GM21576 (cell line): ENCODE data around the gene NCOA7.
"Not testable (repeated sequence)": the region's sequence is repeated elsewhere in the genome, so short reads cannot be mapped to it uniquely, and the experiment has no call there.

Experiments used
- ATAC-seq: cut with Tn5 transposase; IDR thresholded peaks from one replicate; pipeline ENCODE4 v1.9.1; 2021; ENCODE audit warnings: mild to moderate bottlenecking, moderate library complexity; ENCODE audit not compliant: unreplicated experiment

Gene NCOA7

GRCh38 chr6:125943528-125944433 is 153.0 kb downstream of the NCOA7 start:
- ATAC-seq = no peak

DNA sequence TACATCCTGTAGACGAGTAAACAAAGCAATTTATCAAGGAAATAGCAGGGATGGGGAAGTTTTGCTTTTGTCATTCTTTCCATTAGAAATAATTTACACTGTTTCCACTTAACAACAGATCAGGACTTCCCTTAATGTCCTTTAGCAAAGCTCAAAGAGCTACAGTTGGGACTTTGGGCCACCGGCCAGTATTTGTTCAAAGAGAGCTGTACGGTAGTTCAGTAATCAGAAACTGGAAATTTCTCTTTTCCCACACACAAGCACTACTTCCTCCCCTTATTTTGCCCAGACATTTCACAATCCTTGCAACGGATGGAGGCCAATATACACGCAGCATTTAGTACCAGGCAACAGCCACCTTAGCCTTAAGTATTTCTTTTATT is 153.7 kb downstream of the NCOA7 start:
- no peak for ATAC-seq

DNA sequence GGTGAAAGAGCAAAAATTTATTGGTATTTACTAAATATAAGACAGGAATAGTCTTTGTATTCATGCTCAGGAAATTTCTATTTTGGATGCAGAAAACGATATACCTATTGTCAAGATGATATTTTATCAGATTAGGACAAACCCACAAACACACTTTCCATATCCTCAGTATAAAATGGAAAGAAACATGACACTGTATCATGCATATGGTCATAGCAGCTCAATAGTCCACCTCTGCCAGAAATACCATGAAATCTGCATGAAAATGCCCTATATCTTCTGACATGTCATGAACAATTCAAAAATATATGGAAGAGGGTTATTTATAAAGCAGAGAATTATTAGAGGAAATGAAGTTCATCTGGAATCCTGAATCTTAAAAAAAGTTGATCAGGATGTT is 154.1 kb downstream of the NCOA7 start:
- ATAC-seq = no peak

DNA sequence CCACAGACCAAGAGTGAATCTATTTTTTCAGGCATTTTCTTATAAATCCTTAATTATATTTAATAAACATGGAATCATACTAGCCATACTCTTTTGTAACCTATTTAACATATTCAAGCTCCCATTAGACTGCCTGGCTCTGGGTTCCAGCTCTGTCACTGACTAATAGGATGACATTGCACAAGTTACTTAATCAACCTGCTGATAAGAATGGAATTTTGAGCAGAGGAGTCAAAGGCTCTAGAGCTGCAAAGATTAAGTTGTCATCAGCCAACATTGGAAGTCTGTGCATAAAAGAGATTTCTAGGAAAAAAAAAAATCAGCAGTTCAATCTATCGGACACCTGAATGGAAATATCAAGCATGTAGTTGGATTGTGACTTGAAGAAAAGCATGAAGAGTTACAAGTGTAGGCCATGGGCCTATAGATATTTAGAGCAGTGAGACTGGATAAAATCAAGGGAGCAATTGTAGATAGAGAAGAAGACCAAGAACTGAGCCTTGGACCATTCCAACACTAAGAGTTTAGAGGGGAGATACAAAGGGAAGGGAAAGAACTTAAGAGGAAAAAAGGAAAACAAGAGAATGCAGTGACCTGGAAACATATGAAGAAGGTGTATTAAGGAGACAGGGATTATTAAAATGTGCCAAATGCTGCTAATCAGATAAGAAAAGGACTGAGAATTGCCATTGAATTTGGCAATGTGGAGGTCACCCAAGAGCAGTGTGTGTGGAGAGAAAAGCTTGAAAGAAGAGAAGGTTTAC is 154.8 kb downstream of the NCOA7 start:
- no peak for ATAC-seq

GRCh38 chr6:125947615-125948014 is 156.9 kb downstream of the NCOA7 start:
- ATAC-seq = no peak

- ATAC-seq = no peak
Measured at GRCh38 chr6:125948455-125948854, 157.7 kb downstream of the NCOA7 start.

DNA sequence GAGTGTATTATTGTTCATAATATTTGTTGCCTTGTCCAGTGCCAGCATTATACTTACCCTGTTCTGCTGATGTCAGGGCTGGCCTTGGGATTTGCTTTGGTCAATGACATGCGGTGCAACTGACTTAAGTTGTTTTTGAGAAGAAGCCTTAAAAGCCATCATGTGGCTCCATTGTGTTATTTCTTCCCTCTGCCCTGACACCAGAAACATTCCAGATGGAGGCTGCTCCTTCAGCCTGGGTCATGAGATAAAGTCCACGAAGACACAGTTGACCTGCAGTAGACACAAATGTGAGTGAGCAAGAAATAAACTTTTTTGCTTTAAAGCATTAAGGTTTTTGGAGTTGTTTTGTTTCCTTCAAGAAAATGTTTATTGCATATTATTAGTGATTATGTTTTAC is 158.3 kb downstream of the NCOA7 start:
- no peak for ATAC-seq

GRCh38 chr6:125950293-125950692 is 159.5 kb downstream of the NCOA7 start:
- no peak for ATAC-seq

GRCh38 chr6:125950716-125951115 is 160.0 kb downstream of the NCOA7 start:
- ATAC-seq = not testable (repeated sequence)

DNA sequence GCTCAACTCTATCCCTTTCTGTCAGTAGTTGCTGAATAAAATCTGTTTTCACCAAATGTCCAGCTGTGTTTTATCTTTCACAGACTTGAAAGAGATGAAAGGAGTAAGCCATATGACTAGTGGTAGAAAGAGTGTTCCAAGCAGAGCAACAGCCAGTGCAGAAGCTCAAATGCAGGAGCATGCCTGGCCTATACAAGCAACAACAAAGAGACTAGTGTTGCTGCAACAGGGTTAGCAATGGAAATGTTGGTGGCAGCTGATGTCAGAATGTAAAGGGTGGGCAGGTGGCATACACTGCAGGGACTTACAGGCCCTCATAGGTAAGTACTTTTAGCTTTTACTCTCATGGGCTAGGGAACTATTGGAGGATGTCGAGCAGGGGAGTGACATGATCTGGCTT is 160.6 kb downstream of the NCOA7 start:
- ATAC-seq = no peak

DNA sequence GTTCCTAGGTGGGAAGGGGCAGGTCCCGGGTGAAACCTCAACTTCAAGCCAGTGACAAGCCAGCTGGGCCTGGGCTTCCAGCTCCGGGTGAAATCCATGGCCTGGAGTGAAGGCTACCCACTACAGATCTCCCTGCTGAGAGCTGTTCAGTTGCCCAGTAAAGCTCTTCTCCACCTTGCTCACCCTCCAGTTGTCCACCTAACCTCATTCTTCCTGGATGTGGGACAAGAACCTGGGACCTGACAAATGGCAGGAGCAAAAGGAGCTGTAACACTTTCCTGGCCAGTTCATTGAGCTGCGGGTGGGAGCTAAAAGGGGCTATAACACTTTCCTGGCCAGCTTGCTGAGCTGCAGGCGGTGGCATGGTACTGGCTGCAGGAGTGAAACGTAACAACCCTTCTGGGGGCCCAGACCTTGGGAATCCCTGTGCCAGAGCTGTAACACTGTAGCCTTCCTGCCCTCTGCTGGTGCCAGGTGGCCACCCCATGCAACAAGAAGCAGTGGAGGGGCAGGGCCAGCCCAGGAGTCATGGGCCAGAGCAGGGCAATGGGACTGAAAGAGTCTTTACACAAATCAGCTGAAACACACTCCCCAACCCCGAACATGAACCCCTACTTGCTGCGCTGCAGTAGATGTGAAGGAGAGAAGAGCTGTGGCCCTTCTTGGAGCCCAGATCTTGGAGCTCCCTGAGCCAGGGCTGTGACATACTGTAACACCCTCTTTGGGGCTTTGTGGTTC is 162.2 kb downstream of the NCOA7 start:
- no peak for ATAC-seq

DNA sequence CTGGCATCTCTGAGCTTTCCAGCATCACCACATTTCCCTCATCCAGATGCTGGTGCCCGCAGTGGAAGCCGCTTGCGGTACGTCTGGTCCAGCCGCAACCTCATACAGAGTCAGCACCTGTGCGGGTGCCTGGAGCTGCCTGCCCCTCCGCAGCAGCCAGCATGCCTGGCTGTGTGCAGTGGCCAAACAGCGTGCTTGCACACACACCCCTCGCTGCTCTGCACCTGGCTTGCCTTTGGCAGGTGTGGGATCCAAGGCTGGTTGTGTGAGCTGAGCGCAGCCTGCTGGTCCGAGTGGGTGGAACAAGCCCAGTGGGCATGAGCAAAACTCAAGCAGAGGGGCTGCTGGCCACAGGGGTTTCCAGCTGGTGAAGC is 162.7 kb downstream of the NCOA7 start:
- ATAC-seq = no peak

DNA sequence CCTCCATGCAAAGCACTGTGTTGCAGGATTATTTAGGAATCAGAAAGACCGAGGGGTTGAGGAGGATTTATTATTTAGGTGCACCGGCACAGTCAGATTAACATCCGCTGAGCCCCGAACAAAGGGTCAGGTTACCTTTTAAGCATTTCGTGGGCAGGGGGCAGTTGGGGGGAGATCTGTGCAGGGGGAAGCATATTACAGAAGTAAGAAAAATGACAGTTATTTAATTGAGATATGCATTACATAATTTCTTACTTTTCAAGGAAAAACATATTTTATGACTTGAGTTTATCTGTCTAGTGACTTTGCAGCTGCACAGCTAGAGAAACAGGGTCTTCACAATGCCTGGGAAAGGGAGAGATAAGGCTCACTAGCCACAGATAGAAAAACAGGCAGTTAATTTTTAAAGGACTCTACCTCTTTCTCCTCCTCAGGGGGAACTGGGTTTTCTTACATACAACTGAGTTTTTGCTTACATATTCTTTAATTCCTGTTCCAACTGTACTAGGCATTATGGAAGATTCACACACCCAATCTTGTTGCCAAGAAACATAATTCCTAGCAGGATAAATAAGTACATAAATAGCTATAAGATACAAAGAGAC is 164.1 kb downstream of the NCOA7 start:
- ATAC-seq = no peak

DNA sequence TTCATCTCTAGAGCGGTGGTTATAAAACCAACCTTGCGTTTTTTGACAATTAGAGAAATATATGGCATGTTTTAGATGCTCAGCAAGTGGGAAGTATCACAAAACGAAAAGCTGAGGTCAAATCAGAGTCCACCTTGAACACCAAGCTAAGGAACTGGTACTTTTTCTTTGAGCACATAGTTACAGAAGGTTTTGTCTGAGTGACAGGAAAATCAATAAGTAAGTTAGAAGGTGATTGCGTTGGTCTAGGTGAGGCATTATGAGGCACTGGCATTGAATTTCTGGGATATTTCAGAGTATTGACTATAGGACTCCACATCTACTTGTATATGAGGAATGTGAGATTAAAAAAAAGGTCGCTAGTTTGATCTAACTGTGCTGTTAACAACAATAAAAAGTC is 165.2 kb downstream of the NCOA7 start:
- no peak for ATAC-seq

- peak; percentile 92 for ATAC-seq
Measured at GRCh38 chr6:125956506-125957390, 166.0 kb downstream of the NCOA7 start, which contains the start of gene HINT3. HINT3 (plus strand) TSS chr6:125956770; CDS start chr6:125956978, 208 bp downstream.

GRCh38 chr6:125957391-125957693 is 166.6 kb downstream of the NCOA7 start:
- ATAC-seq = no peak

- ATAC-seq = no peak
Measured at GRCh38 chr6:125957845-125958244, 167.1 kb downstream of the NCOA7 start.

DNA sequence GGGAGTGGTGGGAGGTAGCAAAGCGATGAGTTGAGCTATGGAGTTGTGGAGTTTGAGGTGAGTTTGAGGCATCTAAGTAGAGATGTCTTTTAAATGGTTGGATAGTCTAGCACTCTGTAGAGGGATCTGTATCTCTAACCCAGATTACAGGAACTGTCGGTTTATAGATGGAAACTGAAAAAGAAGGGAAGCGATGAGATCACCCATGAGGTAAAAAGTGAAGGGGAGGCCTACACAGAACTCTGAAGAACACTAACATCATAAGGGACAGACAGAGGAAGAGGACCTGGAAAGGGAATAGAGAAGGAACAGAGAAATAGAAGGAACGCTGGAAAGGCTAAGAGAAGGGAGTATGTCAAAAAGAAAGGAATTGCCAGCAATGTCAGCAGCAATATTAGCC is 168.3 kb downstream of the NCOA7 start:
- no peak for ATAC-seq

GRCh38 chr6:125961117-125961516 is 170.4 kb downstream of the NCOA7 start:
- ATAC-seq = no peak

- ATAC-seq = no peak
Measured at GRCh38 chr6:125962900-125963497, 172.2 kb downstream of the NCOA7 start.
